Measurements from ENCODE around the gene ZMAT2.
"Not testable (repeated sequence)": the region's sequence is repeated elsewhere in the genome, so short reads cannot be mapped to it uniquely, and the experiment has no call there.

Gene ZMAT2

DNA sequence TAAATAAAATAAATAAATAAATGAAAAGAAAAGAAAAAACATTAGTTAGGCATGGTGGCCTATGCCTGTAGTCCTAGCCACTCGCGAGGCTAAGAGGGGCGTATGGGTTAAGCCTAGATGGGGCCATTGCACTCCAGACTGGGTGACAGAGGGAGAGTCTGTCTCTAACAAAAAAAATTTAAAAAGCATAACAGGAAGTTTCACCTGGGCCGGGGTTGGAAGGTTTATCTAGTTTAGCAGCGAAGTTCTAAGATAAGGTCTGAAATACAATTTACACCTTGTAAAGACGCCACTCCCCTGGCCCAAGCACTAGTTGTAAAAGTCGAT lies 18.0 kb downstream of the ZMAT2 start:
- H3K27me3 ChIP-seq (ENCODE audit: control insufficient read depth, insufficient read depth, low read length) = no peaks in the 10 kb centered on the region
- H3K27ac ChIP-seq (ENCODE audit: low read depth, low read length) = no peak overlapping the region
- no peak overlapping the region for H3K9ac ChIP-seq (ENCODE audit: low read length)
- no peaks in the 10 kb centered on the region for H3K36me3 ChIP-seq (ENCODE audit: control insufficient read depth, insufficient read depth, low read length)
- no peak overlapping the region for H3K4me3 ChIP-seq (ENCODE audit: low read length)
- H3K4me1 ChIP-seq (ENCODE audit: control insufficient read depth, insufficient read depth, low read length) = no peaks in the 10 kb centered on the region

DNA sequence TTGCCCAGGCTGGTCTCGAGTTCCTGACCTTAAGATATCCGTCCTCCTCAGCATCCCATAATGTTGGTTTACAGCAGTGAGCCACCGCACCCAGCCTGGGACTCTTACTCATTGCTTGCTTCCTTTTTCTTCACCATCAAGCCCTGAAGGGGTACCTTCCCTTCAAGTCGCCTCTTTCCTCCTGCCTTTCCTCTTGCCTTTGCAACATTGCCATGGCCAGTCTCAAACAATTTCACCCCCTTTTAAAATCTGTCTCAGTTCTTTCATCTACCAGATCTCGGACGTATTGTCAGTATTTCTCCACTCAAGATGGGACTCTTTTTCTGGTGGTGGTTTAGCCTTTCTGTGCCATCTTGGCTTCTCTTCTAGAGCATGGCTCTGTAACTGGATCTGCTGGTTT lies 20.5 kb downstream of the ZMAT2 start:
- not testable (repeated sequence) for H3K27ac ChIP-seq (ENCODE audit: low read depth, low read length); H3K9ac ChIP-seq (ENCODE audit: low read length); H3K4me3 ChIP-seq (ENCODE audit: low read length); H3K4me1 ChIP-seq (ENCODE audit: control insufficient read depth, insufficient read depth, low read length); H3K27me3 ChIP-seq (ENCODE audit: control insufficient read depth, insufficient read depth, low read length); H3K36me3 ChIP-seq (ENCODE audit: control insufficient read depth, insufficient read depth, low read length)

- H3K27ac ChIP-seq (ENCODE audit: low read depth, low read length); H3K4me1 ChIP-seq (ENCODE audit: control insufficient read depth, insufficient read depth, low read length); H3K36me3 ChIP-seq (ENCODE audit: control insufficient read depth, insufficient read depth, low read length); H3K4me3 ChIP-seq (ENCODE audit: low read length); H3K9ac ChIP-seq (ENCODE audit: low read length); H3K27me3 ChIP-seq (ENCODE audit: control insufficient read depth, insufficient read depth, low read length): not testable (repeated sequence)
Observed at GRCh38 chr5:140721395-140721794, 21.1 kb downstream of the ZMAT2 start.

GRCh38 chr5:140725799-140726471 lies 25.7 kb downstream of the ZMAT2 start:
- no peak overlapping the region for H3K27ac ChIP-seq (ENCODE audit: low read depth, low read length)
- H3K9ac ChIP-seq (ENCODE audit: low read length) = no peak overlapping the region
- no peaks in the 10 kb centered on the region for H3K36me3 ChIP-seq (ENCODE audit: control insufficient read depth, insufficient read depth, low read length)
- H3K4me3 ChIP-seq (ENCODE audit: low read length) = no peak overlapping the region
- H3K27me3 ChIP-seq (ENCODE audit: control insufficient read depth, insufficient read depth, low read length) = no peaks in the 10 kb centered on the region
- H3K4me1 ChIP-seq (ENCODE audit: control insufficient read depth, insufficient read depth, low read length) = no peaks in the 10 kb centered on the region

DNA sequence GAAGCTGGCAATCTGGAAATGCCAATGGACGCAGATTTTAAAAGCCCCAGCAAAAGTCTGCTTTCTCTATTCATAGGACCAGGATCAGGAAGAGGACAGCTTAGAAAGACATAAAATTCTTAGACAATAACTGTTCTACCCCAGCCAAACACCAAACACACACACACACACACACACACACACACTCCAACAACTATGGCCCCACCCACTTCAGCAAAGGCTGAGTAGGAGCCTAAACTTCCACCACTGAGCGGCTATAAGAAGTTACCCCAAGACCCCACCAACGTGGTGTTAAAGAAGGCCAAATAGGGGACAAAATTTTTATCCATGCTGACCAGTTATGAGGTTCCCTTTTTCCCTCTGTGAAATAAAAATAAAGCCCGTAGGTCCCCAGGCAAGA lies 32.9 kb downstream of the ZMAT2 start:
- no peak overlapping the region for H3K4me3 ChIP-seq (ENCODE audit: low read length)
- H3K9ac ChIP-seq (ENCODE audit: low read length) = no peak overlapping the region
- no peak overlapping the region for H3K27ac ChIP-seq (ENCODE audit: low read depth, low read length)
- H3K4me1 ChIP-seq (ENCODE audit: control insufficient read depth, insufficient read depth, low read length) = no peaks in the 10 kb centered on the region
- H3K36me3 ChIP-seq (ENCODE audit: control insufficient read depth, insufficient read depth, low read length) = no peaks in the 10 kb centered on the region
- H3K27me3 ChIP-seq (ENCODE audit: control insufficient read depth, insufficient read depth, low read length) = no peaks in the 10 kb centered on the region

GRCh38 chr5:140734354-140734753 lies 34.1 kb downstream of the ZMAT2 start:
- no peak overlapping the region for H3K4me3 ChIP-seq (ENCODE audit: low read length)
- no peaks in the 10 kb centered on the region for H3K27me3 ChIP-seq (ENCODE audit: control insufficient read depth, insufficient read depth, low read length)
- H3K4me1 ChIP-seq (ENCODE audit: control insufficient read depth, insufficient read depth, low read length) = no peaks in the 10 kb centered on the region
- H3K9ac ChIP-seq (ENCODE audit: low read length) = no peak overlapping the region
- no peaks in the 10 kb centered on the region for H3K36me3 ChIP-seq (ENCODE audit: control insufficient read depth, insufficient read depth, low read length)
- H3K27ac ChIP-seq (ENCODE audit: low read depth, low read length) = no peak overlapping the region

GRCh38 chr5:140737486-140737885 lies 37.2 kb downstream of the ZMAT2 start:
- H3K4me3 ChIP-seq (ENCODE audit: low read length) = no peak overlapping the region
- no peak overlapping the region for H3K27ac ChIP-seq (ENCODE audit: low read depth, low read length)
- H3K36me3 ChIP-seq (ENCODE audit: control insufficient read depth, insufficient read depth, low read length) = no peaks in the 10 kb centered on the region
- H3K9ac ChIP-seq (ENCODE audit: low read length) = no peak overlapping the region
- H3K27me3 ChIP-seq (ENCODE audit: control insufficient read depth, insufficient read depth, low read length) = no peaks in the 10 kb centered on the region
- no peaks in the 10 kb centered on the region for H3K4me1 ChIP-seq (ENCODE audit: control insufficient read depth, insufficient read depth, low read length)

DNA sequence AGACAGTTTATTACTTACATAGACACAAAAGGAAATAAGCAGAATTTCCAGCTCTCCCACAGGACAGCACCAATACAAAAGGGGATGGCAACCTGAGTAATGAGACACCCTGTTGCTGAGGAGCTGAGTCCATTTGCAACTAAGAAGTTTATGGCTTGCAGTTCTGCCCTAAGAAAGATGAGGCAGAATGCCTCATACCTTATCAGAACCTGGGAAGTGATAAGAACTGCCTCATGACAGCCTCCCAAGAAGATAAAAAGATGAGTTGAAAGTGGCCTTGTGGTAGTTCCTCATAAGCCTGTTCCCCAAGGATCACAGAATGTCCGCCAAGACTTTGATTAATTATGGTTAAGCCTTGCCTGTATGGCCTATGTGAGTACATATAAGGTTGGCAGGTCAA lies 41.7 kb downstream of the ZMAT2 start:
- Histone ChIP-seq H3K27me3 (ENCODE audit: control insufficient read depth, insufficient read depth, low read length) (no peaks in the 10 kb centered on the region), H3K27ac (ENCODE audit: low read depth, low read length) (no peak overlapping the region), H3K9ac (ENCODE audit: low read length) (no peak overlapping the region), H3K4me3 (ENCODE audit: low read length) (no peak overlapping the region), H3K36me3 (ENCODE audit: control insufficient read depth, insufficient read depth, low read length) (no peaks in the 10 kb centered on the region), H3K4me1 (ENCODE audit: control insufficient read depth, insufficient read depth, low read length) (no peaks in the 10 kb centered on the region)

GRCh38 chr5:140753561-140753960 lies 53.3 kb downstream of the ZMAT2 start:
- Histone ChIP-seq H3K4me3 (ENCODE audit: low read length) (no peak overlapping the region), H3K4me1 (ENCODE audit: control insufficient read depth, insufficient read depth, low read length) (no peaks in the 10 kb centered on the region), H3K9ac (ENCODE audit: low read length) (no peak overlapping the region), H3K27ac (ENCODE audit: low read depth, low read length) (no peak overlapping the region), H3K36me3 (ENCODE audit: control insufficient read depth, insufficient read depth, low read length) (no peaks in the 10 kb centered on the region), H3K27me3 (ENCODE audit: control insufficient read depth, insufficient read depth, low read length) (no peaks in the 10 kb centered on the region)
